KOPT-K1 (cell line): ENCODE measurements around the gene POLN.

Source experiments
- H3K27ac ChIP-seq: fragments of 200-600 bp; sonication (generic); 2 replicates; pipeline ENCODE4 v1.5.1; 2016; ENCODE audit warnings: antibody characterized with exemption, mild to moderate bottlenecking, low read depth, low read length; ENCODE audit not compliant: poor library complexity, severe bottlenecking
- H3K36me3 ChIP-seq: fragments of 200-600 bp; sonication (generic); 2 replicates; pipeline ENCODE4 v1.5.1; 2017; ENCODE audit warnings: antibody characterized with exemption, mild to moderate bottlenecking, low read length, moderate library complexity; ENCODE audit not compliant: insufficient read depth
- H3K9me3 ChIP-seq: fragments of 200-600 bp; sonication (generic); 2 replicates; pipeline ENCODE4 v1.5.1; 2017; ENCODE audit warnings: antibody characterized with exemption, low read length, mild to moderate bottlenecking; ENCODE audit not compliant: insufficient read depth, poor library complexity, severe bottlenecking

The POLN gene

GRCh38 chr4:2127609-2128332 lies 114.2 kb downstream of the POLN start:
- no peaks in the 10 kb centered on the region for H3K36me3 ChIP-seq
- peaks cover 12% of the 10 kb centered on the region for H3K9me3 ChIP-seq
- no peak overlapping the region for H3K27ac ChIP-seq

GRCh38 chr4:2126309-2127043 lies 115.4 kb downstream of the POLN start:
- H3K36me3 ChIP-seq: no peaks in the 10 kb centered on the region
- no peaks in the 10 kb centered on the region for H3K9me3 ChIP-seq
- no peak overlapping the region for H3K27ac ChIP-seq

GRCh38 chr4:2125831-2126230 lies 116.1 kb downstream of the POLN start:
- Histone ChIP-seq H3K27ac (no peak overlapping the region), H3K9me3 (no peaks in the 10 kb centered on the region), H3K36me3 (no peaks in the 10 kb centered on the region)

- Histone ChIP-seq H3K27ac (no peak overlapping the region), H3K9me3 (no peaks in the 10 kb centered on the region), H3K36me3 (no peaks in the 10 kb centered on the region)
Measured at GRCh38 chr4:2125023-2125422, 116.9 kb downstream of the POLN start.

- no peaks in the 10 kb centered on the region for H3K36me3 ChIP-seq
- no peak overlapping the region for H3K27ac ChIP-seq
- H3K9me3 ChIP-seq: no peaks in the 10 kb centered on the region
Measured at GRCh38 chr4:2116687-2117400, 125.1 kb downstream of the POLN start.

- Histone ChIP-seq H3K9me3 (peaks cover 32% of the 10 kb centered on the region), H3K36me3 (no peaks in the 10 kb centered on the region), H3K27ac (no peak overlapping the region)
Measured at GRCh38 chr4:2105559-2105958, 136.4 kb downstream of the POLN start.

- Histone ChIP-seq H3K9me3 (peaks cover 32% of the 10 kb centered on the region), H3K36me3 (no peaks in the 10 kb centered on the region), H3K27ac (no peak overlapping the region)
Measured at GRCh38 chr4:2104556-2105345, 137.2 kb downstream of the POLN start.

GRCh38 chr4:2103843-2104547 lies 137.9 kb downstream of the POLN start:
- Histone ChIP-seq H3K27ac (no peak overlapping the region), H3K36me3 (no peaks in the 10 kb centered on the region), H3K9me3 (peaks cover 32% of the 10 kb centered on the region)

- H3K36me3 ChIP-seq: no peaks in the 10 kb centered on the region
- H3K9me3 ChIP-seq: peaks cover 32% of the 10 kb centered on the region
- no peak overlapping the region for H3K27ac ChIP-seq
Measured at GRCh38 chr4:2103127-2103842, 138.6 kb downstream of the POLN start.

GRCh38 chr4:2102045-2102883 lies 139.7 kb downstream of the POLN start:
- H3K36me3 ChIP-seq: no peaks in the 10 kb centered on the region
- H3K27ac ChIP-seq: no peak overlapping the region
- H3K9me3 ChIP-seq: peaks cover 32% of the 10 kb centered on the region

- no peak overlapping the region for H3K27ac ChIP-seq
- H3K9me3 ChIP-seq: peaks cover 39% of the 10 kb centered on the region
- no peaks in the 10 kb centered on the region for H3K36me3 ChIP-seq
Measured at GRCh38 chr4:2101346-2102044, 140.4 kb downstream of the POLN start.

- H3K36me3 ChIP-seq: no peaks in the 10 kb centered on the region
- H3K9me3 ChIP-seq: peaks cover 21% of the 10 kb centered on the region
- no peak overlapping the region for H3K27ac ChIP-seq
Measured at GRCh38 chr4:2096073-2096609, 145.8 kb downstream of the POLN start.
